ENCODE data around the gene C15orf61.

GRCh38 chr15:67511606-67512005 is 9.3 kb upstream of the C15orf61 start:
- TF ChIP-seq CTCF (IDR thresholded peaks at IDR 0.05) (no peak), POLR2A (IDR thresholded peaks at IDR 0.05) (no peak), POLR2AphosphoS5 (IDR thresholded peaks at IDR 0.05; ENCODE audit: insufficient read depth in 1 of 2, low read depth in 1 of 2) (no peak)

Data from vagina (tissue), 2 donors.